NCI-H524 treated with DMSO at 0.1 percent for 48 hours (cell line): ENCODE data around the gene IL1A.

Source experiments
- DNase-seq: peaks from one replicate; lab custom pipeline; 2025; lab: John Stamatoyannopoulos, UW

Gene IL1A

DNA sequence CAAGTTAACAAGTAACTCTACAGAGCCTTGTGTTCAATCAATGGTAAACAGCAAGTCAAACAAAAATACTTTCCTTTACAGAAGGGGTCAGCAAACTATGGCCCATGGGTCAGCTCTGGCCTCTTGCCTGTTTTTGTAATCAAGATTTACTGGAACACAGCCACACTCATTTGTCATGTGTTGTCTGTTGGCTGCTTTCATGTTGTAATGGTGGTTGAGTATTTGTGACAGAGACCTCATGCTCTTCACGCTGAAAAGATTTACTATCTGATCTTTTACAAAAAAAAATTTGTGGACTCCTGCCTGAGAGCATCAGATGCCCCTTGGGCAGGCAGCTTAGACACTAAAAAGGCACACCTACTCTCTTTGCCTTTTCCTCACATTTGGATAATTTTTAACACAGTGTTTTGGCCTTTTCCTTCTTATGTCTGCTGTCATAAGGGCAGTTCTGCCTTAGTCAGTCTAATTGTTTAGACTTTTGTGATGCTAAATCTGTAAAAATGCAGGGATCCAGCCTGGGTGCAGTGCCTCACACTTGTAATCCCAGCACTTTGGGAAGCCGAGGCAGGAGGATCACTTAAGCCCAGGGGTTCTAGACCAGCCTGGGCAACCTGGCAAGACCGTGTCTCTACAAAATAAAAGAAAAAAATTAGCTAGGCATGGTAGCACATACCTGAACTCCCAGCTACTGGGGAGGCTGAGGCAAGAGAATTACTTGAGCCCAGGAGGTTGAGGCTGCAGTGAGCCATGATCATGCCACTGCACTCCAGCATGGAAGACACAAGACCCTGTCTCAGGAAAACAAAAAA is 34.0 kb upstream of the IL1A start:
- no peak for DNase-seq

DNA sequence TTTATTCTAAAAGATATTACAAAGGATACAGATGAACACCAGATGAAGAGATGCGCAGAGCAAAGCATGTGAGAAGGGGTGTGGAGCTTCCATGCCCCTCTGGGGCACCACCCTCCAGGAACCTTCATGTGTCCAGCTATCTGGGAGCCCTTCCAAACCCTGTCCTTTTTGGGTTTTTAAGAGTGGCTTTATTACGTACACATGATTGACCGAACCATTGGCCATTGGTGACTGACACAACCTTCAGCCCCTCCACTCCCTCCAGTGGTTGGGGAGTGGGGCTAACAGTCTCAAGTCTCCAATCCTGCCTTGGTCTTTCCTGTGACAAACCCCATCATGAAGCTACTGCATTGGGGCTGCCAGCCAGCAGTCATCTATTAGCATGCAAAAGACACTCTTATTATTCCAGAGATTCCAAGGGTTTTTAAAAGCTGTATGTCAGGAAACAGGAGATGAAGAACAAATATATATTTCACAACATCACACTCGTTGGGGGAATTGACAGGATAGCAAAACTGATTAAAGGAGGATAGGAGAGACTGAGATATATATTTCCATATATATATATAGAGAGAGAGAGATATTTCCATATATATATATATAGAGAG is 32.9 kb upstream of the IL1A start:
- DNase-seq: no peak

DNA sequence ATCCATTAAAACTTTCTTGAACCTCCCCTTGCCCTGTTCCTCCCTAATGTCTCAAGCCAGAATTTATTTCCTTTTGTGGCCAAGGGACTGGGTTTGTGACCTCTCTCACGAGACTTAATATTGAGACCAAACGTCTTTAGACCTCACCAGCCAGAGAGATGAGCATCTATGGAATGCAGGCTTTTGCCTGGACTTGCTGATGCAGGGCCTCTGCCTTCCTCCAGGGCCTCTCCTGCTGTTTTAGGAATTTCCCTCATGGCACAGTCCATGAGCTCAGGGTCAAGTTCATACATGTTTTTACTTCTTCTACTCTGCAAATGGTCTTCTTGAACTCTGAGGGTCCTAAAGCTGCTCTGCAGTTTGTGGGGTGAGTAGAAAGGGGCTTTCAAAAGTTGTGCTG is 30.0 kb upstream of the IL1A start:
- no peak for DNase-seq

DNA sequence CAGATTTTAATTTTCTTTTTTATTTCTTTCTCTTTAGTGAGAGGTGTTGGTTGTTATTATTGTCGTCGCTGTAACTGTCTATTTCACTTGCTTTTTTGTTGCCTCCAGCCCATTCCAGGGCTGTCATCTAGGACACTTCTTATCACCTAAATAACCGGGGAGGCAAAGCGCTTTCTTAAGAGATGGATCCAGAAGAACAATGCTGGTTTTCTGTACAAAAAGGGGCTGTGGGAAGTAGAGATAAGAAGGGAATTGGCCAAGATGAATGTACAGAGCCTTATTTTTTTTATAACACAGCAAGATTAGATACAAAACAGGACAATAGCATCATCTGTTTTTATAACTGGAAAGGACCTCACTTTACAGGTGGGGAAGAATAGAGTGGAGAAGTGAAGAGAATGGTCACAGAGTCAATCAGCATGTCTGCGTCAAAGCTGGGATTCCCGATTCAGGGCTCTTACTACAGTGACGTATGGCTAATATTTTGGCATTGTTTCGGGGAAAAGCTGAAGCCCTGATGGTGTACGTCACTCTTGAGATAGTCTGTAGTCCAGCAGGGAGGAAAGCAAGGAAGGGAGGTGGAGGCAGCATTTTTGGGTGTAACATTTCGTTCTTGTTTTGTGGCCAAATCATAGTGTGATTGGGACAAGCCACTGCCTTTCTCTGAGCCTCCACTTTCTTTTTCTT is 29.1 kb upstream of the IL1A start:
- no peak for DNase-seq

DNA sequence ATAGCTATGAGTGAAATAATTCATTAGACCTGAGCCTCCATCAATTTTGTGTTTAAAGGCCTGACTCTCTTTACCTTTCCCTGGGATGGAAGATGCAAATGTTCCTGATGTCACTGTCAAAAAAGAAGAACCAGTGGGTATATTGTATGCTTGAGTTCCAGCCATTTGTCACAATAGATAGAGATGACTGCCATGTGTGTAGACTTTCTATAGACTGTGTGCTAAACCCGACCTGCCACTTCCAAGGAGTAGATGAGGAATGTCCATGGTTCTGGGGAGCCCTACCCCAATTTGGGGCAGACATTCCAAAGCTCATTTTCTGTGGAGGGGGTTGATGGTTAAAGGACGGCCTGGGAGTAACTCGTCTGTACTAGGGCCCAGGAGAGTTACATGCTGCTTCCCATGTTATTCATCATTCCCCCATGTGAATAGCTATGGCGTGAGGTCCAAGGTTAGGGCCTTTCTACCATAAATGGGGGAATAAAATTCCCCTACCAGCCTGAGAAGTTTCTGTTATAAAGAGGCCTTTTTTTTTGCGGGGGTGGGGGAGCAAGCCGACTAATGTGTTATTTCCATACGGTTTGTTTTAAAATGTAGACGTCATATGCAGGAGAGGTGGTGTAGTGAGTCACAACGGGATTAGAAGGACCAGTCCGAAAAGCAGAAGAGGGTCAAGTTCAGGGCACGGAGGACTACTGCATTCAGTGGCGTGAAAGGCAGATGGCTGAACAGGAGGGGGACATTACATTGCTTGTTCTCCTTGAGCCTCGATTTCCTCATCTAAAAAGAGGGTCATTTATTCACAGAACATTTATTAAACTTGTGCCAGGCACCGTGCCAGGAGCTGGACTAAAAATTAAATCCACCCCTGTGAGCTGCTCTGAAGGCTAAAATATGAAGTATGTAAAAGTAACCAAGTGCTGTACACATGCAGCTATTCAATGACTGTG is 28.3 kb upstream of the IL1A start:
- no peak for DNase-seq

DNA sequence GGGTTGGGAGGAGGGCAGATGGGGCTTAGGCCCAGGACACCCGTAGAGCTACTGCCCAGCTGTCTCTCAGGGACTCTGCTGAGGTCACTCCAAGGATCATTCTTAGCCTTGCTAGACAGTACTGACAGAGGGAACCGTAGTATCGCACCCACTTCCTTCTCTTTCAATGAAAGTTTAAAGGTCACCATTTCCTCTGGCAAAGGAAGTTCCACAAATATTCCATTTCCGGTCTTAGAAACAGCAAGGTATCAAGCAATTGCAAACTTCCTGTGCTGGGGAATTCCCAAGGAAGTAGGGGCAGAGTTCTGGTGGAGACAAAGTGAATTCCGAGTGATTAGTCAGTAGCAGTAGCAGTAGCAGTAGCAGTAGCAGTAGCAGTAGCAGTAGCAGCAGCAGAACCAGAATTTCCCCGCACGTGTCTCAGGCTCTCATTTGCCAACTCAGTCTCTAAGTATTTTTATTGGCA is 27.6 kb upstream of the IL1A start:
- no peak for DNase-seq

DNA sequence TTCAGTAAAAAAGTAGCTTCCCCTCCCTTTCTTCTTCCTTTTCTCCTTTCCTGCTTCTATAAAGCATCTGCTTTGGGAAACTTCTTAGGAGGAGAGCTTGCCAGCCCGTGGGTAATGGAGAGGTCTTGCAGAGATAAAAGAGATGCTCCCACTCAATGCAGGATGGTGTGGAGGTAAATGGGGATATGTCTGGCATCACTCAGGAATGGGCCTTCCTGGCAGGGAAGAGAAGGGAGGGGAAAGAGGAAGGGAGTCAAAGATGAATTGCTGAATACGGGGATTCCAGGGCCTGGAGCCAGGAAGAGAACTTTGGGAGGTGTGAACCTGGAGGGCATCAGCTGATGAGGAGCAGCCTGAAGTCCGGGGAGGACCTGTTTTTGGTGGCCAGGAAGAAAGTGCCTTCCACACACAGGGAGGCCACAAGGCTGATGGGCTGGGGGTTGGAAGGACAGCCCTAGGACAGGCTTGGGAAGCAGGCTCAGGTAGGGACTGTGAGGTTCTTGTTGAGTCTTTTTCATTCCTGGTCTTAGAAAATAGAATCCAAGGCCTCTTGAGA is 27.1 kb upstream of the IL1A start:
- DNase-seq: no peak

DNA sequence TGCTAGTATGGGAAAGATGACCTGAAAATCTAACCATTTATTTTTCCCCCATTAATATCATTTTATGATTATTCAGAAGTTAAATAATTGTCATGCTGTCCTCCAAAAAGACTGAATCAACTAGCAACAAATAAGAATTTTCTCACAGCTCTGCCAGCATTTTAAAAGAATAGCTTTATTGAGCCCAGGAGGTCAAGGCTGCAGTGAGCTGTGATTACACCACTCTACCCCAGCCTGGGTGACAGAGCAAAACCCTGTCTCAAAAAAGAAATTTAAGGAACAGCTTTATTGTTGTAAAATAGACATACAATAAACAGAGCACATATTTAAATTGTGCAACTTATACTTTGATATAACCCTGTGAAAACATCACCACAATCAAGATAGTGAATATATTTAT is 24.8 kb upstream of the IL1A start:
- DNase-seq: no peak

DNA sequence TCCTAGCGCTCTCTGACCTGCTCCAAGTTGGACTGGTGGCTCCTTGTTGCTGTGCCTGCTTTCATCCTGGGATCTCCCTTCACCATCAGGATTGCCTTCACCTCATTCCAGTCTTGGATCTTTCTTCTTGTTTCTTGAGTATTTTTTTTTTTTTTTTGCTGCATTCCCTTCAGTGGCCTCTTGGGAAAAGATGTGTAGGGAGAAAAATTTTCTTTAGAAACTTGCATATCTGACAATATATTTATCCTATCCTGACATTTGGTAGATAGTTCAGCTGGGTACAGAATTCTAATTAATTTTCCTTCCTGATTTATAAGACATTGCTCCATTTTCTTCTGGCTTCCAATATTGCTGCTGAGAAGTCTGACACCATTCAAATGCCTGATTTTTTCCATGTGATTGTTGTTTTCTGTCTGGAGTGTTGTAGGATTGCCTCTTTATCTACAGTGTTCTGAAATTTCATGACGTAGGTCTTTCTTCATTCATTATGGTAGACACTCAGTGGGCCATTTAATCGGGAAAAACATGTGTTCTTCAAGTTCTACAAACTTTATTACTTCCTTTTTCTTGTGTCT is 23.0 kb upstream of the IL1A start:
- DNase-seq: no peak

DNA sequence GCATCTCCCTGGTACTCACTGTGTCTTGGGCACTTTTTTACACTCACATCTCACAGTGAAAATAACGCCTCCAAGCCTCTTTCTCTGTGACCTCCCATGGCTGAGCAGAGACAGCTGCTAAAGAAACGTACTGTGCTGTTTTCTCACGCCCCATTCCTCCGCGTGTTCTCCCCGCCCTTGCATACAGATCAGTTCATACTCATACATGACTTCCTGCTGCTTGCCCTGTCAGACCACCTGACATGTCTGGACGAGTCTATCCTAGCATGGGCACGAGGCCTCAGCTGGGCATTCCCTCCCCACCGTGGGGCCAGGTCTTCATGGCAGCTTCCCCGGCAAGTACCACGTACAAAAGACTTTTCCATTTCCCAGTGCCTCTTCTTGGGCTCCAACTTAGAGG is 21.2 kb upstream of the IL1A start:
- DNase-seq: no peak

DNA sequence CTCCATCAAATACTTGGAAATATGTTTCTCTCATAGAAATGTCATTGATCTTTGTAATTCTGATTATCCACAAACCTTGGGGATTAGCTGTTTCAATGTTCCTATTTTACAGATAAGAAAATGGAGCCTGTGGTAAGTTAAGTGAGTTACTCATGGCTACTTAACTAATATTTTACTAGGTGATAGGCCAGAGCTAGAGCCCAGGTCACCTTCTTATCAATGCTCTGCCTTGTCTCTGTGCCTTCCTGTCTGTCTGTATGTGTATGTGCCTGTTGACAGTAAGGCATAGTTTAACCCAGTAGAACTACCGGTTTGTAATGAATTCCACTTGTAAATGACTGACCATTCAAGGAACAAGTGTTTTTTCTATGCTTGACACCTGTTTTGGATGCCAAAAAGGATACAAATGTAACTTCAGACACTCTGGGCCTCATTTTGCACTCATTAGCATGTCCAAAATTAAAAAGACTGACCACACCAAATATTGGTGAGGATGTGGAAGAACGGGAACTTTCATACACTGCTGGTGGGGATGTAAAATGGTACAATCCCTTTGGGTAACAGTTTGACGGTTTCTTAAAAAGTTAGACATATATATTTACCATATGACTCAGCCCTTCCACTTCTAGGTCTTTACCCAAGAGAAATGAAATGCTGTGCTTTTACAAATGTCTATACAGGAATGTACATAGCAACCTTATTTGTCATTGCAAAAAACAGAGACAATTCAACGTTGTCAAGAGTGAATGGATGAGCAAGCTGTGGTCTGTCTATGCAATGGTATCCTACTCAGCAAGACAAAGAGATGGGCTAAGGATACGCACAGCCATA is 19.6 kb upstream of the IL1A start:
- no peak for DNase-seq

DNA sequence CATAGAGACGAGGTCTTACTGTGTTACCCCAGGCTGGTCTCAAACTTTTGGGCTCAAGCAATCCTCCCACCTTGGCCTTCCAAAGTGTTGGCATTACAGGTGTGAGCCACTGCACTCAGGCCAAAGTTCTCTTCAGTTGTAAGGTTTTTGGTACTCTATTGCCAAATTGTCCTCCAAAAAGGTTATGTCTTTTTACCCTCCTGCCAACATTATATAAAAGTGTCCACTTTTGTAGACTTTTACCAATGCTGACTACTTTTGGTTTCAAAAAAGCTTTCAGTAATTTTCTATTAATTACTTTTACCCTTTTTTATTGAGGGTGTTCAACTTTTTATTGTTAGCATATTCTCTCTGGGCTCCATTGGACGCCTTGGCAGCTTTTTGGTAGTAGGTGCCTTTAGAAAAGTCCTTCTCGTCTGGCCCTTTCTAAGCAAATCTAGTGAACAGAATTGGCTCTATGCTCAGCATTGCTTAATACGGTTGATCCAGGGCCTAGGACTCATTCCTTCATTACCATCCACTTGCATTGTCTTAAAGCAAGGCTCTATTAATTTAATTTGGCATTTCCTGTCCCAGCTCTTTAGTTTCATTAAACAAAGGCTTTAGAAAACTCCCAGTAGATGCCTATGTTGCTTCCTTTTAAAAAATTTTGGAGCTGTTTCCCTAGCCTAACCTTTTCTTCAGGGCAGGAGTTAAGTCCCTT is 16.7 kb upstream of the IL1A start:
- DNase-seq: no peak

DNA sequence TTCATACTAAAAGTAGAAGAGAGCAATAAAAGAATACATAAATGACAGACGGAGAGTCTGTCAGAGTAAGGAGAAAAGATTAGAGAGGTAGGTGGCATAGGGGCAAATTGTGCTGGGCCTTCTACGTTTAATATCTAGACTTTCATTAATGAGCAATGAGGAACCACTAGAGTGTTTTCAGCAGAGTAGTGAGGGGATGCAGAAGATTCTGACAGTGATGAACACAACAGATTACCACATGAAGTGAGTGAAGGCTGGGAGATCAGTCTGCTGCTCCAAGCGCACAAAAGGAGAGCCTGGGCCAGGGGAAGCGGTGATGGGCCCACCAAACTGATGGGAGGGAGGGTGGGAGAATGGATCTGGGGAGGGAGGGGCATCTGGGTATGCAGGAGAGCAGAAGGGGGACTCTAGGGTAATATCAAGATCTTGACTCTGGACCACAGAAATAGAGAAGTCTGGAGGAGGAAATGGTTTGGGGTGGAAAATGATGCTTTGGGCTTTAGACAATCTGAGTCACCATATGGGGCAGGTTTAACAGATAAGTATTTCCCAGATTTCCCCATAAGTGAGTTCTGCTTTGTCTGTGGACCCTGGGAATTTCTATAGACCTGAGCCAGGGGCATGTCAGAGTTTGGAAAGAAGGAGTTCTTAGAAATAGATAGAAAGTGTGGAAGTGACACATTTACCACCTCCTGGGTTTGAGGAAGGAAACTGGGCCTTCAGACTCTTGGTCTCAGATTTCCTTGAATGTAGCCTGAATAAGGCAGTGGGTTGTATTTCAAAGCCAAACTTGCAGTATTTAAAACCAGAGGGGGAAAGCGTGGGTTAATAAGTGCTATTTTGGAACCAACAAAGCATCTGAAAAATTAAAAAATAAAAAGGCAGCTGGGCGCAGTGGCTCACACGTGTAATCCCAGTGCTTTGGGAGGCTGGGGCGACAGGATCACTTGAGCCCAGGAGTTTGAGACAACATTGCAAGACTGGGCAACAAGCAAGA is 15.0 kb upstream of the IL1A start:
- no peak for DNase-seq

DNA sequence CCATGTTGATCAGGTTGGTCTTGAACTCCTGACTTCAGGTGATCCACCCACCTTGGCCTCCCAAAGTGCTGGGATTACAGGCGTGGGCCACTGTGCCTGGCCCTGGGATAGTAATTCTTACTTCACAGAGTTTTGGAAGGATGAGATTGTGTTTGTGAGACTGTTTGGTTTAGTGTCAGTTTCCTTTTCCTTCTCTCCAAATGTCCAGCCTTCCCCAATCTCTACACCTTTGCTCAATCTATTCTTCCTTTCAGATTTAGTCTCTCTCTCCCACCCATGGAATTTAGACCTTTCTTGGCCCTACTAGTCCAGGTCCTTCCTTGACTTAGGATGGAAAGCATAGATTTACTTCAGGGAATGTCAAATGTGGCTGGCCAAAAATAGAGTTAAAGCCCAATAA is 12.2 kb upstream of the IL1A start:
- DNase-seq: no peak

DNA sequence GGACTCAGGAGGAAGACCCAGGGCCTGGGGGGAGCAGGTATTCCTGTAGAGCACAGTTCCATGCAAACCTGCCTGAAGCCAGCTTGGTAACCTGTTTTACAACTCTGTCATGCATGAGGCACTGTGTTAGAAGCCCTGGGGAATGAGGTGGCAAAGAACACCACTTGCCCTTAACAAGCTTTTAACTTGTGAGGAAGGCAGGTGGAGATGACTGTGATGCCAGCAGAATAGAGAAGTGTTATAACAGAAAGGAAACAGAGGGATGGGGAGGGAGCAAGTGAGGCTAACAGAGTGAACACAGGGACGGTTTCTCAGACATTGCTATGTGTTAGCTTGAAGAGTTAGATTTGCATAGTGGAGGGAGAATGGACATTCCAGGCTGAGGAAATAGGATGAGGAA is 11.5 kb upstream of the IL1A start:
- no peak for DNase-seq

DNA sequence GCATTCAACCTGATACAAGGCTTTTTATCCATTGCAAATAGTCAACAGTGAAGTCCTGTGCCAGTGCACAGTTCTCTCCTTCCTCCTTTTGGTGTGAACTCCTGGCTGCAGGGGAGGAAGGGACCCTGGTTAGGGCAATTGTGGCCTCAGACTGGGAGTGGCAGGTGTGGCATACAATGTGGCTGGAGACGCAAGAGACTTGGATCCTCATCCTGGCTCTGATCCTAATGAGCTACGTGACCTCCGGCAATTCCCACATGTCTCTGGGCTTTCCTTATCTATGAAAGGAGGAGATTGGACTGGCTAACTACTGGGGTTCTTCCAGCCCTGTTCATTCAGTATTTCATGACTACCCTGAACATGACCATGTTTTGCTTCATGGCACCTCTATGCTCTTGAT is 10.5 kb upstream of the IL1A start:
- DNase-seq: no peak

DNA sequence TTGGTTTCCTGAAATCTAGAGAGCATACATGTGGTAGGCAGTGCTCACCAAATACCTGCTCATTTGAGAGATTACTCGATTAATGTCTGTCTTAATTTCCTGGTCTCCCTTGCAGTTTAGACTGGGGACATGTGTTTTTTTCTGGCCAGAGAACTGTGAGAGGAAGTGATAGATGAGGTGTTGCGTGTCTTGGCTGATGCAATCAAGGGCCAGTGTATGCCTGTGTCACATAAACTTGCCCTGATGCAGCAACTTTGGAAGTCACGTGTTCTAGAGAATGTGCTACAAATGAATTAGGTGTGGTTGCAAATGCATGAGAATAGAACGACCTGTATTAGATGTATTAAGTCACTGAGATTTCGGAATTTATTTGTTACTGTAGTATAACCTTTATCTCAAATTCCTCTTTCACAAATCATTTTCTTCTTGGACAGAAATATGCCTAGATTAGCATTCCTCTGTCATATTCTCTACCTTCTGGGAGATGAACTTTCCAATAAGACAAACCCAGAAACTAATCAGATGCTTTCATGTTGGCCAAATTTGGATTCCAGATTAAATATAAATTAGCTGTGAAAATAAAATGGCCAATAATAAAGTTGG is 9.9 kb upstream of the IL1A start:
- no peak for DNase-seq

DNA sequence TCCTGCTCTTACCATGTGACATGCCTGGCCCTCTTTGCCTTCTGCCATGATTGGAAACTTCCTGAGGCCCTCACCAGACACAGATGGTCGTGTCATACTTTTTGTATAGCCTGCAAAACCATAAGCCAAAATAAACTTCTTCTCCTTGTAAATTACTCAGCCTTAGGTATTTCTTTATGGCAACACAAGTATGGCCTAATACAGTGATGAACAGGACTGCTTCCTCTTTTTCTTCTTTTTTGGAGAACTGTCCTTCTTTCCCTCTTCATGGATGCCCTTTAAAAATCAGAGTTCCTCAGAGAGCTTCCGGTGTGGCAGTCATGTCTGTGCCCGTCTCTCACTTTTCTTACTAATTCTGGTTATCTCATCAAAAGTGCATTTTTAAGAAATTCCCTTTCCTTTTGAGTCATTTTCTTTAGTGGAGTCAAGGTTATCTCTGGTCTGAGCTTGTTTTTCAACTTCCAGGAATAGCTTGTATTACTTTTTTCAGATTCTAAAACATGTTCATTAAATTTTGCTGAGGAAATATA is 9.2 kb upstream of the IL1A start:
- DNase-seq: no peak
